OCI-LY1 (cell line): ENCODE results near the gene ECSCR.

Source experiments
- CTCF ChIP-seq: fragments of 200-600 bp; sonication (generic), shearing (Covaris generic); IDR thresholded peaks from 2 replicates; pipeline ENCODE4 v1.5.1; 2017; ENCODE audit warnings: mild to moderate bottlenecking, antibody characterized with exemption, low read length, moderate library complexity, mixed read lengths
- EZH2 ChIP-seq: fragments of 200-600 bp; sonication (generic), shearing (Covaris generic); IDR thresholded peaks from 2 replicates; pipeline ENCODE4 v1.8.0; 2017; ENCODE audit warnings: borderline replicate concordance, mixed run types, mild to moderate bottlenecking, antibody characterized with exemption, low read length, moderate library complexity, mixed read lengths

GRCh38 chr5:139473105-139473504 lies 10.6 kb upstream of the ECSCR start:
- TF ChIP-seq CTCF (no peak), EZH2 (no peak)
